ENCODE measurements around the gene SRPK2. TPM values are rescaled to one million over a fixed set of nuclear protein-coding genes. Genes with fewer than 3 reads are reported as not detected.

The SRPK2 gene
- total RNA-seq, 2 experiments from 2014 or later: 48.5 to 53.6 TPM

GRCh38 chr7:105281966-105282365 is 106.8 kb downstream of the SRPK2 start:
- H3K4me1 Mint-ChIP-seq: peaks cover 2% of the 10 kb centered on the region
- ChIA-PET POLR2A (no interaction called here), CTCF (interaction anchor here (1.0 to 1.4 kb wide), 2 partner anchors 8 to 14 kb away, joined by 3 to 5 read pairs; no protein-coding TSS in a partner anchor)
- H3K4me3 Mint-ChIP-seq: no peak overlapping the region
- H3K36me3 Mint-ChIP-seq (ENCODE audit: low read depth): no peaks in the 10 kb centered on the region
- no peak overlapping the region for H3K27ac Mint-ChIP-seq
- H3K27me3 Mint-ChIP-seq: no peaks in the 10 kb centered on the region
- no peak for DNase-seq
- H3K9me3 Mint-ChIP-seq: no peaks in the 10 kb centered on the region

DNA sequence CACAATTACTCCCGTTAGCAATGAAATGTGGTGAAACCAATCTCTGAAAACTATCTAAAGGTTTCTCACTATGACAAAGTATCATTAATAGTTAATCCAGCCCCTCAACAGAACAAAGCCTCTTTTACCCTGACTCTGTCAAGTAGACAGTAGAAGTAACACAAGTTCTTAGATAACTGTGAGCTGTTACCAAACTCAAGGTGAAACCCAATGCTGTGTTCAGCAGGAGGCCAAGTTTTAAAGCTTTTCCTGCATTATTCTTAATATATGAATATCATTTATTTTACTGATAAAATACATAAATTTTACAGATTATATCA is 109.1 kb downstream of the SRPK2 start:
- no peak overlapping the region for H3K27ac Mint-ChIP-seq
- H3K9me3 Mint-ChIP-seq: no peaks in the 10 kb centered on the region
- CTCF ChIA-PET: interaction anchor here (1.5 kb wide), 1 partner anchor 18 kb away, joined by 3 read pairs; no protein-coding TSS in a partner anchor
- H3K27me3 Mint-ChIP-seq: no peaks in the 10 kb centered on the region
- no peak overlapping the region for H3K4me3 Mint-ChIP-seq
- POLR2A ChIA-PET: no interaction called here
- peaks cover 4% of the 10 kb centered on the region for H3K4me1 Mint-ChIP-seq
- DNase-seq: no peak
- peaks cover 2% of the 10 kb centered on the region for H3K36me3 Mint-ChIP-seq (ENCODE audit: low read depth)

GRCh38 chr7:105278973-105279687 is 109.6 kb downstream of the SRPK2 start:
- Mint-ChIP-seq H3K27ac (no peak overlapping the region), H3K27me3 (no peaks in the 10 kb centered on the region), H3K4me1 (peaks cover 4% of the 10 kb centered on the region), H3K4me3 (no peak overlapping the region), H3K9me3 (no peaks in the 10 kb centered on the region), H3K36me3 (ENCODE audit: low read depth) (peaks cover 2% of the 10 kb centered on the region)
- ChIA-PET POLR2A (no interaction called here), CTCF (interaction anchor here (0.6 to 1.5 kb wide), 4 partner anchors 18 to 1034 kb away, joined by 3 to 6 read pairs (median 3); no protein-coding TSS in a partner anchor)
- no peak for DNase-seq

DNA sequence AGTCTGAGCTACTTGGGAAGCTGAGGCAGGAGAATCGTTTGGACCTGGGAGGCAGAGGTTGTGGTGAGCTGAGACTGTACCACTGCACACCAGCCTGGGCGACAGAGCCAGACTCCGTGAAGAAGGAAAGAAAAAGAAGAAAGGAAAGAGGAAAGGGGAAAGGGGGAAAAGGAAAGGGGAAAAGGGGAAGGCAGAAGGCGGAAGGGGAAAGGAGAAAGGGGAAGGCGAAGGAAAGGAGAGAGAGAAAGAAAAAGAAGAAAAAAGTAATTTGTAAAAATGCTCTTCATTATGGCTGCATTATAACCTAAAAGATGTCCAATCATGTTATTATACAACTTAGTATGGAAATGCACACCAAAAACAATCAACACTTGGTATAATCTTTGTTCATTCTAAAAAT is 110.2 kb downstream of the SRPK2 start:
- CTCF ChIA-PET: interaction anchor here (0.6 kb wide), 3 partner anchors 117 to 1034 kb away, joined by 3 to 6 read pairs (median 3); no protein-coding TSS in a partner anchor
- H3K27me3 Mint-ChIP-seq: no peaks in the 10 kb centered on the region
- no peak overlapping the region for H3K27ac Mint-ChIP-seq

GRCh38 chr7:105277341-105277740 is 111.4 kb downstream of the SRPK2 start:
- Mint-ChIP-seq H3K36me3 (ENCODE audit: low read depth) (peaks cover 2% of the 10 kb centered on the region), H3K27me3 (no peaks in the 10 kb centered on the region), H3K4me3 (no peak overlapping the region), H3K4me1 (peaks cover 6% of the 10 kb centered on the region), H3K27ac (no peak overlapping the region), H3K9me3 (no peaks in the 10 kb centered on the region)
- CTCF ChIA-PET: interaction anchor here (1.9 kb wide), 1 partner anchor 17 kb away, joined by 7 read pairs; no protein-coding TSS in a partner anchor
- DNase-seq: no peak
- POLR2A ChIA-PET: no interaction called here

More for the DNA sequence above, 110.2 kb downstream of the SRPK2 start:
- H3K4me1 Mint-ChIP-seq: peaks cover 4% of the 10 kb centered on the region
- no peaks in the 10 kb centered on the region for H3K9me3 Mint-ChIP-seq
- peaks cover 2% of the 10 kb centered on the region for H3K36me3 Mint-ChIP-seq (ENCODE audit: low read depth)
- POLR2A ChIA-PET: no interaction called here
- DNase-seq: no peak
- no peak overlapping the region for H3K4me3 Mint-ChIP-seq

- no peaks in the 10 kb centered on the region for H3K9me3 Mint-ChIP-seq
- peaks cover 3% of the 10 kb centered on the region for H3K36me3 Mint-ChIP-seq (ENCODE audit: low read depth)
- no peak for DNase-seq
Observed at GRCh38 chr7:105270117-105270516, 118.6 kb downstream of the SRPK2 start.

DNA sequence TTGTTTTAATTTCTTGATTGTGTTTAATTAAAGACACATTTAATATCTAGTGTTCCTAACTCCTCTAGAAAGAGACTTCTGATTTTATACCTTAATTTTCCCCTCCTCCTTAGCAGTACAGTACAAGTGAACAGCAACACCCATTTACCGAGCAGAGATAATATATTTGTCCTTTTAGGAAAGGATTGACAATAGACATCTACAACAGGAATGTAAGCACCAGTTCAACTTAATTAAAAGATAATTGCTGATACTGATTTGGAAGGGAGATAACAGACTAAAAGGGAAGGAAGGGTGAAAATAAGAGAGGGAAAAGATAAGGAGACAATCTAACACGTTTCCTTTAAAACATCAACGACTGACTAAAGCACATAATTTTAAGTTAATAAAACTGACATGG is 119.3 kb downstream of the SRPK2 start:
- H3K27ac Mint-ChIP-seq: peak overlapping the region; percentile 83
- H3K4me1 Mint-ChIP-seq: peaks cover 37% of the 10 kb centered on the region
- no peaks in the 10 kb centered on the region for H3K9me3 Mint-ChIP-seq
- ChIA-PET CTCF (interaction anchor here (1.2 kb wide), 2 partner anchors 17 to 111 kb away, joined by 3 to 5 read pairs; no protein-coding TSS in a partner anchor), POLR2A (interaction anchor here (1.2 kb wide), 1 partner anchor 44 kb away, joined by 3 read pairs; no protein-coding TSS in a partner anchor)
- H3K4me3 Mint-ChIP-seq: peak overlapping the region; percentile 75
- H3K36me3 Mint-ChIP-seq (ENCODE audit: low read depth): peaks cover 3% of the 10 kb centered on the region
- no peak for DNase-seq
- no peaks in the 10 kb centered on the region for H3K27me3 Mint-ChIP-seq

More at GRCh38 chr7:105270117-105270516, 118.6 kb downstream of the SRPK2 start:
- Mint-ChIP-seq H3K27ac (no peak overlapping the region), H3K4me3 (no peak overlapping the region), H3K27me3 (no peaks in the 10 kb centered on the region), H3K4me1 (peaks cover 35% of the 10 kb centered on the region)
- ChIA-PET POLR2A (no interaction called here), CTCF (interaction anchor here (1.2 kb wide), 1 partner anchor 111 kb away, joined by 3 read pairs; no protein-coding TSS in a partner anchor)

DNA sequence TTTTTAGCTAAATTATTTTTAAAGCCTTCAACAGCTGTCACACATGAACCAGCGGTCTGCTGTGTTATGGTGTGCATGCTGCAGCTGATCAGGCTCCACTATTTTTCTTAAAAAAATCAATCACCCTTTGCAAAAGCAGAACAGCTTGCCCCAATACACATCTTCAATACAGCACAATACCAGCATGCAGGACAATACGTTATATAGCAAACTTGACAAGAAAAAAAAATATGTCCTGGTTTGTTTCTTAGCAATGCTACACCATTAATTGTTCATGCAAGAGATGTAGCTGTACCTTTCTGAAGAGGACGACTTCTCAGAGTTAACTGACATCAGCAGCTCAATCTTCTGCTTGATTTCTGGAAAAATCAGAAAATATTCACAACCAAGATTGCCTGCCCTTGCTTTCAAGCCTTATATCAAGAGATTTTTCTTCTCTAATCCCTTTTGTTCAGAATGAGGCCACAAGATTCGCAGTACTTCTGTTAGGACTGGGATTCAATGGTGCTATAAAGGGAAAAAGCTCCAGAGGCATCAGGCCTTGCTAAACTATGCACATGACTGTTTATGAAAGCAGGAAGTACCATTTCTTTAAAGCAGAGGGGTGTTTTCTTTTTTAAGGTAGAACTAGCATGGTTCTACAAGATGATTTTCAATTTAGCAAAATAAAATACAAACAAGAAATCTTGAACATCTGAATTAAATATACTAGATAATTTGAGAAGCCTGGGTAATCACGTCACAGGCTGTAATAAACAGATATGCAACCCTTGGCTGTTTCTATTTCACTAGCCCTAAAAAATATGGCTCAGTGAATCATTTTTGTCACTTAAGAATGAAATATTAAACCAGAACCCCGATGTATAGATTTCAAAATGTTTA is 120.0 kb downstream of the SRPK2 start:
- Mint-ChIP-seq H3K9me3 (no peaks in the 10 kb centered on the region), H3K4me3 (peak overlapping the region; percentile 75), H3K27ac (peak overlapping the region; percentile 83), H3K27me3 (no peaks in the 10 kb centered on the region), H3K4me1 (peaks cover 39% of the 10 kb centered on the region), H3K36me3 (ENCODE audit: low read depth) (peaks cover 3% of the 10 kb centered on the region)
- POLR2A ChIA-PET: interaction anchor here (0.7 to 1.2 kb wide), 3 partner anchors 30 to 44 kb away, joined by 3 to 5 read pairs (median 4); no protein-coding TSS in a partner anchor
- DNase-seq: peak; percentile 13
- CTCF ChIA-PET: interaction anchor here (0.6 to 1.2 kb wide), 2 partner anchors 17 to 39 kb away, joined by 5 read pairs; no protein-coding TSS in a partner anchor

- Mint-ChIP-seq H3K36me3 (ENCODE audit: low read depth) (peaks cover 3% of the 10 kb centered on the region), H3K4me1 (peaks cover 39% of the 10 kb centered on the region), H3K4me3 (peak overlapping the region; percentile 75), H3K27ac (peak overlapping the region; percentile 83), H3K27me3 (no peaks in the 10 kb centered on the region), H3K9me3 (no peaks in the 10 kb centered on the region)
- no peak for DNase-seq
- ChIA-PET POLR2A (interaction anchor here (0.5 to 1.2 kb wide), 3 partner anchors 30 to 255 kb away, joined by 3 to 5 read pairs (median 3); no protein-coding TSS in a partner anchor), CTCF (interaction anchor here (1.2 kb wide), 1 partner anchor 16 kb away, joined by 5 read pairs; no protein-coding TSS in a partner anchor)
Observed at GRCh38 chr7:105268056-105268455, 120.7 kb downstream of the SRPK2 start.

DNA sequence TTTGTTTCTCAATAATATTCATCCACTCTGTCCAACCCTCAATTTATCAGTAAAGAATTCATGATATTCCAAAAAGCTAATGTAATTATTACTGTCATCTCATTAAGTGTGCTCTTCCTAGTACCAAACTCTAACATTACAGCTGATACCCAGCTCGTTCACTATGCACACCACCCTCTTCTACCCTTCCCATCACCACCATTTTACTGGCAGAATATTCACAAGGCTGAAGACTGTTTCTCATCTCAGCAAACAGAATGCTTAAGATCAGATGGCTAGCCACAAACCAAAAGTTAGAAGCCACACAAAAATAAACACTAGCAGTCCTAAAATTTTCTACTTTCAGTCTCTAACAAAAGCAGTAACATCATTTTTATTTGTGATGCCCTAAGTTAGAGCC is 121.5 kb downstream of the SRPK2 start:
- peaks cover 3% of the 10 kb centered on the region for H3K36me3 Mint-ChIP-seq (ENCODE audit: low read depth)
- H3K4me3 Mint-ChIP-seq: peak overlapping the region; percentile 61
- no peak overlapping the region for H3K27ac Mint-ChIP-seq
- CTCF ChIA-PET: no interaction called here
- no peaks in the 10 kb centered on the region for H3K27me3 Mint-ChIP-seq
- peaks cover 37% of the 10 kb centered on the region for H3K4me1 Mint-ChIP-seq
- no peaks in the 10 kb centered on the region for H3K9me3 Mint-ChIP-seq
- POLR2A ChIA-PET: no interaction called here
- peak; percentile 29 for DNase-seq

GRCh38 chr7:105264707-105265106 is 124.0 kb downstream of the SRPK2 start:
- ChIA-PET CTCF (interaction anchor here (0.9 kb wide), 1 partner anchor 13 kb away, joined by 4 read pairs; no protein-coding TSS in a partner anchor), POLR2A (no interaction called here)
- no peak for DNase-seq
- H3K9me3 Mint-ChIP-seq: peaks cover 11% of the 10 kb centered on the region
- peaks cover 15% of the 10 kb centered on the region for H3K36me3 Mint-ChIP-seq (ENCODE audit: low read depth)
- no peak overlapping the region for H3K4me3 Mint-ChIP-seq
- no peak overlapping the region for H3K27ac Mint-ChIP-seq
- H3K4me1 Mint-ChIP-seq: peaks cover 31% of the 10 kb centered on the region
- no peaks in the 10 kb centered on the region for H3K27me3 Mint-ChIP-seq

DNA sequence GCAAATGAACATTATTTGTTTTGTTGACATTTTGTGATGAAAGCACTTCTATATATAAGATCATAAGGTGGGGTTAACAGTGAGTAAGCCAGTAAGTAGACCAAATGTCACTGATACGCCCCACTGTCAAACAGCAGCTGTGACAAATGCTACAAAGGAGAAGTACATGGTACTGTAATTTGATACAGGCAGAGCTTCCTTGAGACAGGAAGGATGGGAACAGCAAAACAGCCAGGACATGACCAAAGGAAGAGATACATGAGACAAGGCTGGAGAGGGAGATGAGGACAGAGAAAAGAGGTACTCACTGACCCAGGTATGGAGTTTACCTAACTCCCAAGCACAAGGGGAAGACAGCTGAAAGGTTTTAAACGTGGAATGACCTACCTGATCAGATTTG is 127.0 kb downstream of the SRPK2 start:
- H3K27ac Mint-ChIP-seq: no peak overlapping the region
- no peak overlapping the region for H3K4me3 Mint-ChIP-seq
- POLR2A ChIA-PET: no interaction called here
- H3K36me3 Mint-ChIP-seq (ENCODE audit: low read depth): peaks cover 24% of the 10 kb centered on the region
- no peak for DNase-seq
- CTCF ChIA-PET: interaction anchor here (0.7 to 1.7 kb wide), 4 partner anchors 12 to 271 kb away, joined by 3 to 4 read pairs (median 3); no protein-coding TSS in a partner anchor
- peaks cover 12% of the 10 kb centered on the region for H3K9me3 Mint-ChIP-seq
- H3K4me1 Mint-ChIP-seq: peaks cover 35% of the 10 kb centered on the region
- no peaks in the 10 kb centered on the region for H3K27me3 Mint-ChIP-seq

Data from activated CD4-positive, alpha-beta T cell treated with anti-CD3 and anti-CD28 coated beads, Interleukin-2, amount 10 ng/mL, durations not matched to agents 7 days and 5 days (primary cell).